ENCODE measurements around the gene COL4A1. TPM values are rescaled to one million over a fixed set of nuclear protein-coding genes. Genes with fewer than 3 reads are reported as not detected.

The COL4A1 gene
- total RNA-seq, 2 donors from 2014 or later, result 80.4 to 253 TPM

- peak in 1 of 4 donors; percentile 28 for DNase-seq
- intact Hi-C loops (cut with DNase I), result no loop called here
- peak overlapping the region in 3 of 4 donors; percentile 1 to 5 (median 5) for H3K27ac ChIP-seq
Measured at GRCh38 chr13:110216398-110217041, 90.4 kb downstream of the COL4A1 start.

GRCh38 chr13:110216006-110216397, 91.0 kb downstream of the COL4A1 start:
- ATAC-seq, result no peak

More at GRCh38 chr13:110216398-110217041, 90.4 kb downstream of the COL4A1 start:
- WGBS, 2 donors, result 58 to 59% methylated on average over 10 of the region's 10 CpGs
- H3K4me3 ChIP-seq, result no peak overlapping the region
- ATAC-seq, result peak; percentile 64
- H3K27me3 ChIP-seq, result no peaks in the 10 kb centered on the region
- H3K4me1 ChIP-seq, result no peaks in the 10 kb centered on the region
- H3K9me3 ChIP-seq, result no peaks in the 10 kb centered on the region
- H3K36me3 ChIP-seq (replicated peaks in 1 of 2; ENCODE audit: insufficient read depth in 1 of 2, low read depth in 2 of 2), result no peaks in the 10 kb centered on the region
- no peak for TF ChIP-seq CTCF (IDR thresholded peaks at IDR 0.05)
- no peak for TF ChIP-seq POLR2A (IDR thresholded peaks at IDR 0.05)

GRCh38 chr13:110215606-110216005, 91.4 kb downstream of the COL4A1 start:
- TF ChIP-seq POLR2A (IDR thresholded peaks at IDR 0.05) (no peak), CTCF (IDR thresholded peaks at IDR 0.05) (no peak)
- 65 to 71% methylated on average over 7 of the region's 7 CpGs for WGBS, 2 donors
- H3K27ac ChIP-seq, result peak overlapping the region in 1 of 4 donors; percentile 5
- H3K27me3 ChIP-seq, result no peaks in the 10 kb centered on the region
- ATAC-seq, result no peak
- no peaks in the 10 kb centered on the region for H3K9me3 ChIP-seq
- intact Hi-C loops (cut with DNase I), result no loop called here
- H3K4me1 ChIP-seq, result no peaks in the 10 kb centered on the region
- H3K36me3 ChIP-seq (replicated peaks in 1 of 2; ENCODE audit: insufficient read depth in 1 of 2, low read depth in 2 of 2), result no peaks in the 10 kb centered on the region
- DNase-seq, result no peak
- H3K4me3 ChIP-seq, result no peak overlapping the region

More at GRCh38 chr13:110216006-110216397, 91.0 kb downstream of the COL4A1 start:
- intact Hi-C loops (cut with DNase I), result no loop called here
- no peak for DNase-seq
- Histone ChIP-seq H3K4me3 (no peak overlapping the region), H3K27ac (peak overlapping the region in 2 of 4 donors; percentile 1 to 5), H3K4me1 (no peaks in the 10 kb centered on the region), H3K36me3 (replicated peaks in 1 of 2; ENCODE audit: insufficient read depth in 1 of 2, low read depth in 2 of 2) (no peaks in the 10 kb centered on the region), H3K27me3 (no peaks in the 10 kb centered on the region), H3K9me3 (no peaks in the 10 kb centered on the region)
- no peak for TF ChIP-seq POLR2A (IDR thresholded peaks at IDR 0.05)
- 66 to 71% methylated on average over 4 of the region's 4 CpGs for WGBS, 2 donors

- TF ChIP-seq POLR2A (IDR thresholded peaks at IDR 0.05) (no peak), CTCF (IDR thresholded peaks at IDR 0.05) (no peak)
- DNase-seq (no peak), ATAC-seq (no peak)
- WGBS, 2 donors, result 69 to 73% methylated on average over 5 of the region's 5 CpGs
- Histone ChIP-seq H3K36me3 (replicated peaks in 1 of 2; ENCODE audit: insufficient read depth in 1 of 2, low read depth in 2 of 2) (no peaks in the 10 kb centered on the region), H3K9me3 (no peaks in the 10 kb centered on the region), H3K27me3 (no peaks in the 10 kb centered on the region), H3K4me1 (no peaks in the 10 kb centered on the region), H3K4me3 (no peak overlapping the region), H3K27ac (no peak overlapping the region)
- intact Hi-C loops (cut with DNase I), result no loop called here
Measured at GRCh38 chr13:110214637-110215036, 92.3 kb downstream of the COL4A1 start.

- TF ChIP-seq POLR2A (IDR thresholded peaks at IDR 0.05) (no peak), CTCF (IDR thresholded peaks at IDR 0.05) (no peak)
- ATAC-seq (no peak), DNase-seq (no peak)
- H3K4me3 ChIP-seq, result no peak overlapping the region
- no peak overlapping the region for H3K27ac ChIP-seq
- no peaks in the 10 kb centered on the region for H3K36me3 ChIP-seq (replicated peaks in 1 of 2; ENCODE audit: insufficient read depth in 1 of 2, low read depth in 2 of 2)
- intact Hi-C loops (cut with DNase I), result no loop called here
- no peaks in the 10 kb centered on the region for H3K27me3 ChIP-seq
- H3K4me1 ChIP-seq, result no peaks in the 10 kb centered on the region
- H3K9me3 ChIP-seq, result no peaks in the 10 kb centered on the region
- WGBS, 2 donors, result 59 to 66% methylated on average over 13 of the region's 13 CpGs
Measured at GRCh38 chr13:110213461-110214074, 93.4 kb downstream of the COL4A1 start.
